SJCRH30 (cell line): Measurements from ENCODE around the gene HOXA9. TPM values are rescaled to one million over a fixed set of nuclear protein-coding genes. Genes with fewer than 3 reads are reported as not detected.

Source experiments
- DNase-seq, 2 experiments: peaks; one replicate each; pipeline ENCODE4 v3.0.0-alpha.2; 2015 to 2020
- H3K27ac ChIP-seq: fragments of 250-450 bp; sonication (Bioruptor Pico); 2 replicates; pipeline ENCODE4 v1.5.1; 2020; ENCODE audit warnings: mild to moderate bottlenecking, moderate library complexity
- H3K27me3 ChIP-seq: fragments of 250-450 bp; sonication (Bioruptor Pico); 2 replicates; pipeline ENCODE4 v1.5.1; 2020; ENCODE audit warnings: mild to moderate bottlenecking, moderate library complexity
- H3K36me3 ChIP-seq: fragments of 250-450 bp; sonication (Bioruptor Pico); 2 replicates; pipeline ENCODE4 v1.5.1; 2020; ENCODE audit warnings: mild to moderate bottlenecking, moderate library complexity
- H3K4me1 ChIP-seq: fragments of 250-450 bp; sonication (Bioruptor Pico); 2 replicates; pipeline ENCODE4 v1.5.1; 2020; ENCODE audit warnings: mild to moderate bottlenecking, moderate library complexity
- H3K4me3 ChIP-seq: fragments of 250-450 bp; sonication (Bioruptor Pico); 2 replicates; pipeline ENCODE4 v1.5.1; 2020; ENCODE audit warnings: mild to moderate bottlenecking, moderate library complexity
- H3K9me3 ChIP-seq: fragments of 250-450 bp; sonication (Bioruptor Pico); replicated peaks from 2 replicates; pipeline ENCODE4 v1.5.1; 2020; ENCODE audit warnings: mild to moderate bottlenecking, moderate library complexity
- total RNA-seq: library from RNA; depleted of rRNA; stranded (reverse); fragments of >200 nt; shearing (Covaris generic); gene quantifications from 2 replicates; pipeline ENCODE4 v1.2.3, GENCODE V29; 2014

The HOXA9 gene
- total RNA-seq, 1 experiment from 2014 or later, result 0.30 TPM

GRCh38 chr7:27170426-27171324 lies 5.3 kb upstream of the HOXA9 start:
- Histone ChIP-seq H3K27me3 (no peaks in the 10 kb centered on the region), H3K9me3 (no peaks in the 10 kb centered on the region), H3K36me3 (peaks cover 5% of the 10 kb centered on the region; the same call in 1 of the 2 replicates), H3K27ac (no peak overlapping the region), H3K4me1 (peaks cover 8% of the 10 kb centered on the region), H3K4me3 (no peak overlapping the region)
- DNase-seq, result no peak

- no peak for DNase-seq
- no peak overlapping the region for H3K4me3 ChIP-seq
Measured at GRCh38 chr7:27169658-27170425, 4.5 kb upstream of the HOXA9 start.

GRCh38 chr7:27168265-27168947 lies 3.1 kb upstream of the HOXA9 start:
- Histone ChIP-seq H3K4me3 (no peak overlapping the region), H3K36me3 (peaks cover 5% of the 10 kb centered on the region; the same call in 1 of the 2 replicates), H3K4me1 (peaks cover 8% of the 10 kb centered on the region), H3K27me3 (no peaks in the 10 kb centered on the region), H3K27ac (no peak overlapping the region), H3K9me3 (no peaks in the 10 kb centered on the region)
- no peak for DNase-seq

More at GRCh38 chr7:27169658-27170425, 4.5 kb upstream of the HOXA9 start:
- Histone ChIP-seq H3K27me3 (no peaks in the 10 kb centered on the region), H3K4me1 (peaks cover 8% of the 10 kb centered on the region), H3K27ac (no peak overlapping the region), H3K36me3 (peaks cover 5% of the 10 kb centered on the region; the same call in 1 of the 2 replicates), H3K9me3 (no peaks in the 10 kb centered on the region)

GRCh38 chr7:27167916-27168264 lies 2.6 kb upstream of the HOXA9 start:
- no peaks in the 10 kb centered on the region for H3K9me3 ChIP-seq
- no peak overlapping the region for H3K4me3 ChIP-seq
- peaks cover 5% of the 10 kb centered on the region; the same call in 1 of the 2 replicates for H3K36me3 ChIP-seq
- no peak for DNase-seq
- no peak overlapping the region for H3K27ac ChIP-seq
- H3K4me1 ChIP-seq, result peaks cover 8% of the 10 kb centered on the region
- no peaks in the 10 kb centered on the region for H3K27me3 ChIP-seq

GRCh38 chr7:27166531-27167505 lies 1.5 kb upstream of the HOXA9 start:
- peaks cover 3% of the 10 kb centered on the region; the same call in 1 of the 2 replicates for H3K4me1 ChIP-seq

GRCh38 chr7:27165996-27166530 lies 726 bp upstream of the HOXA9 start:
- Histone ChIP-seq H3K27me3 (no peaks in the 10 kb centered on the region), H3K36me3 (peaks cover 2% of the 10 kb centered on the region; the same call in 1 of the 2 replicates), H3K27ac (no peak overlapping the region), H3K9me3 (no peaks in the 10 kb centered on the region), H3K4me3 (no peak overlapping the region), H3K4me1 (no peaks in the 10 kb centered on the region)
- DNase-seq, result no peak

More at GRCh38 chr7:27166531-27167505, 1.5 kb upstream of the HOXA9 start:
- no peaks in the 10 kb centered on the region for H3K27me3 ChIP-seq
- H3K36me3 ChIP-seq, result peaks cover 5% of the 10 kb centered on the region; the same call in 1 of the 2 replicates
- H3K27ac ChIP-seq, result no peak overlapping the region
- DNase-seq, result no peak
- no peak overlapping the region for H3K4me3 ChIP-seq
- H3K9me3 ChIP-seq, result no peaks in the 10 kb centered on the region

- Histone ChIP-seq H3K9me3 (no peaks in the 10 kb centered on the region), H3K4me3 (no peak overlapping the region), H3K27me3 (no peaks in the 10 kb centered on the region), H3K27ac (no peak overlapping the region), H3K36me3 (no peaks in the 10 kb centered on the region), H3K4me1 (no peaks in the 10 kb centered on the region)
- DNase-seq, result no peak
Measured at GRCh38 chr7:27164367-27165088, 809 bp downstream of the HOXA9 start.

GRCh38 chr7:27164045-27164366 lies 1.3 kb downstream of the HOXA9 start:
- no peak for DNase-seq
- Histone ChIP-seq H3K36me3 (no peaks in the 10 kb centered on the region), H3K4me1 (no peaks in the 10 kb centered on the region), H3K9me3 (no peaks in the 10 kb centered on the region), H3K4me3 (no peak overlapping the region), H3K27ac (no peak overlapping the region), H3K27me3 (no peaks in the 10 kb centered on the region)

- Histone ChIP-seq H3K4me1 (no peaks in the 10 kb centered on the region), H3K4me3 (no peak overlapping the region), H3K36me3 (no peaks in the 10 kb centered on the region), H3K27me3 (no peaks in the 10 kb centered on the region), H3K9me3 (no peaks in the 10 kb centered on the region), H3K27ac (no peak overlapping the region)
- DNase-seq, result no peak
Measured at GRCh38 chr7:27163288-27164044, 1.9 kb downstream of the HOXA9 start.

- H3K9me3 ChIP-seq, result no peaks in the 10 kb centered on the region
- H3K36me3 ChIP-seq, result no peaks in the 10 kb centered on the region
- H3K4me1 ChIP-seq, result no peaks in the 10 kb centered on the region
- no peaks in the 10 kb centered on the region for H3K27me3 ChIP-seq
- no peak for DNase-seq
- H3K27ac ChIP-seq, result no peak overlapping the region
- no peak overlapping the region for H3K4me3 ChIP-seq
Measured at GRCh38 chr7:27162561-27163287, 2.6 kb downstream of the HOXA9 start.

GRCh38 chr7:27161721-27162560 lies 3.4 kb downstream of the HOXA9 start:
- peaks cover 3% of the 10 kb centered on the region; the same call in 1 of the 2 replicates for H3K4me1 ChIP-seq
- DNase-seq, result no peak
- H3K27me3 ChIP-seq, result no peaks in the 10 kb centered on the region
- no peak overlapping the region for H3K27ac ChIP-seq
- H3K36me3 ChIP-seq, result no peaks in the 10 kb centered on the region
- no peaks in the 10 kb centered on the region for H3K9me3 ChIP-seq
- H3K4me3 ChIP-seq, result no peak overlapping the region
